Measurements from ENCODE around the gene COA3.
A peak's percentile ranks its signal among the peaks of the same experiment; 100 is the strongest.

Gene COA3

DNA sequence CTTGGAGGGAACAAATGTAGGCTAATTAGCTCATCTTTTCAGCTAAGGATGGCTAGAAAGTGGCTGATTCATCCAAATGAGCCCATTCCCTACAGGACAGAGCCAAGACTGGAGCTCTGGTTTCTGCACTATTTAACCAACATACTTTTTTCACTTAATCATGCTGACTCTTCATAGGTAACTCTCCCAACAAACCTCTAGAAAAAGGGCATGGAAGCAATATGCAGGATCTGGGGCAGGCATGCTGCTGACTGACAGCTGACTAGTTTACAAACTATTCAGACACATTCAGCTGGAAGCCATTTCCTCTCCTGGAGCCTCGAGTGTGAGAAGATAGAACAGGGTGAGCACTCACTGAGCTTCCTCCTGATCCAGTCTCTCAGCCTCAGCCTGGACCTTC lies 19.4 kb upstream of the COA3 start:
- no peak for DNase-seq

DNA sequence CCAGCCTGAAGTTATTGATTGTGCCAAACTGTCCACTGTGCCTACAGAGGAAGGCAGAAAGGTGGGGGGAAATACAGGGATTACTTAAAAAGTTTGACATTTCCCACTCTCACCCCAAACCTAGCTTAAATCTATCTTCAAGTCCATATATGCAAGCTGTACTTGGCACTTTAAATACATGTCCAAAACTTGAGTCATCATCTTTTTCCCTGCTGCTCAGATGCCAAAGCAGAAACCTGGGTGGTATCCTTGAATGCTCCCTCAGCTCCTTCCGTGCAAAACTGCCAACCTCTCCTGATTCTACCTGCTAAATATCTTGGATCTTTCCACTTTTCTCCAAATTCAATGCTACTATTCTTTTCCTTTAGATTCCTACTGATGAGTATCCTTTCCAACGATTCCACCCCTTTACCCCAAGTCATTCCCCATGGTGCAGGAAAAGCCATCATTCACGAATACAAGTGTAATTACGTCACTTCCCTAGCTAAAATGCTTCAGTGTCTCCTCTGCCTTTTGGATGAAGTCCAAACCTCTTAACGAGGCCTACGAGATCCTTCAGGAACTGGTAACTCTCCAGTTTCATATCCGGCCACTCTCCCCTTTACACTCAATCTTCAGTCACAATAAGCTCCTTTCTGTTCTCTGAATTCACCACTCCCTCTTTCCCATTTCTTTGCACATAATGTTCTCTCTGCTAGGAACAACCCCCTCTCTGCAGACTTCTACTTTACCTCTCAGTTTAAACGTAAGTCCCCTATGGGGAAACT lies 16.3 kb upstream of the COA3 start:
- DNase-seq, result no peak

GRCh38 chr17:42809250-42809649 lies 10.7 kb upstream of the COA3 start:
- DNase-seq, result no peak

GRCh38 chr17:42806249-42806648 lies 7.7 kb upstream of the COA3 start:
- DNase-seq, result no peak

GRCh38 chr17:42804918-42805367 lies 6.4 kb upstream of the COA3 start:
- DNase-seq, result no peak

- no peak for DNase-seq
Observed at GRCh38 chr17:42803074-42803883, 4.8 kb upstream of the COA3 start.

GRCh38 chr17:42798011-42798382 lies 507 bp downstream of the COA3 start:
- DNase-seq, result no peak

DNA sequence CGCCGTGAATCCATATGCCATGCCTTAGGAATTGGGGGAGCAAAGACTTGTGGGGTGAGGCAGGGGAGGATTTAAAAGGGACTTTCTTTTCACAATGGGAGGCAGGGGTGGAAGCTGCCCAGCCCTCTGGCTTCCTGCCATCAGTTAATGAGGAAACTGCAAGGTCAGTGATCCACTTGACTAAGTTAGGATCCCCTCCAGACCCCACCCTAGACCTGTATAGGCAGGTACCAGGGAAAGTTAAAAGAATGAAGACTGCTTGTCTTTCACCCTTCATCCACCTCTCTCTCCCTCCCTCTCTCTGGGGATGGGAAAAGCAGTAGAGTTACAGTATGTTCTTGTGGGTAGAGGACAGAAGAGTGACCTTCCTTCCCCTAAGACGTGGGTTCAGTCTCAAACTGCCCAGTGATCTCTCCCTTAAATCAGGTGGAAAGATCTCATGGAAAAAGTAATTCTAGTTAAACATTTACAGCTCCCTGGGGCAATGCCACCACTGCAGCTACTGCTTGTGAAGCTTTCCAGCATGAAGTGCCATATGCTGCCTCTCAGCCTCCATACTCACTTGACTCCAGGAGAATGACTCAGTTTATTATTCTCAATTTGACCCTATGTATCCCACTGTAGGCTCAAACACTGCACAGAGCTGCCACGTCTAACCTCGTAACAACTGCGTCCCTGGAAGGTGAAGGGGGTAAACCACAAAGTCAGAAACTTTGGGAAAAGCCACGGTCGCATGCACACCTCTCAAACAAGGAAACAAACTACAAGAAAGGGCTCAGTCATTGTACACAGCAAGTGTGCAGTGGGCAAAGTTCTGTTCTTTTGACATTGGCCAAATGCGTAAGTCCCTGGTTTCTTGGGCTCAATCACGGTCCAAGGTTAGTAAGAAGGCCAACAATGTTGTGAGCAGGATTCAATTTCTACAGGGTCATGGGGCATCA lies 1.2 kb downstream of the COA3 start:
- DNase-seq, result no peak

DNA sequence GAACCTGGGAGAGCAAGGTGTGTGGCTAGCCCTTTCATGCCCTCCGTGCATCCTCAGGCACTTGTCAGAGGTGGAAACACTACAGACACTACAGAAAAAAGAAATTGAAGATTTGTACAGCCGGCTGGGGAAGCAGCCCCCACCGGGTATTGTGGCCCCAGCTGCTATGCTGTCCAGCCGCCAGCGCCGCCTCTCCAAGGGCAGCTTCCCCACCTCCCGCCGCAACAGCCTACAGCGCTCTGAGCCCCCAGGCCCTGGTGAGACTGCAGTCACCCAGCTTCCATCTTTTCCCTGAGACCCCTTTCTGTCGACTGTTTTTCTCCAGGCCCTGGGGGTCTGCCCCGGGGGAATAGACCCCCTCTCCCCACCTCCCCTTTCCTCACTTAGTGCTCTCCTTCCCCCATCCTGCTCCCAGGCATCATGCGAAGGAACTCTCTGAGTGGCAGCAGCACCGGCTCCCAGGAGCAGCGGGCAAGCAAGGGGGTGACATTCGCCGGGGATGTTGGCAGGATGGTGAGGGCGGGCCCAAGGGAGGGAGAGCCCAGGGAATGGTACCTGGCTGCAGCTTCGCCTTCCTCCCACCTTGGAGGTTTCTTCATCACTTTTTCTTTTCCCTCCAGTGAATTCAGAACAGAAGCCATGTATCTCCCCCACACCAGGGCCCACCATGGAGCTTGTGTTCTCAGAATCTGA lies 2.3 kb downstream of the COA3 start:
- DNase-seq, result no peak

GRCh38 chr17:42795465-42795864 lies 3.0 kb downstream of the COA3 start:
- DNase-seq, result no peak

DNA sequence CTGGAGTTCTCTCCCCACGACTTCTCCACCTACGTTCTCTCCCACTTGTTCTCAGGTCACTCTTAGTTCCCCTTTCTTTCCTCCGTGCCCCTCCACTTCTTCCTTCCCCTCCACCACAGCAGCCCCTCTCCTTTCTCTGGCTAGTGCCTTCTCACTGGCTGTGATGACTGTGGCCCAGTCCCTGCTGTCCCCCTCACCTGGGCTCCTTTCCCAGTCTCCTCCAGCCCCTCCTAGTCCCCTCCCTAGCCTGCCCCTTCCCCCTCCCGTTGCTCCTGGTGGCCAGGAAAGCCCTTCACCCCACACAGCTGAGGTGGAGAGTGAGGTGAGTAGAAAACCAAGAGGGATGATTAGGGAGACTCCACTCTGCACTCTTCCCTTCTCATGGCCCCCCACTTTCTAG lies 3.4 kb downstream of the COA3 start:
- DNase-seq, result no peak

DNA sequence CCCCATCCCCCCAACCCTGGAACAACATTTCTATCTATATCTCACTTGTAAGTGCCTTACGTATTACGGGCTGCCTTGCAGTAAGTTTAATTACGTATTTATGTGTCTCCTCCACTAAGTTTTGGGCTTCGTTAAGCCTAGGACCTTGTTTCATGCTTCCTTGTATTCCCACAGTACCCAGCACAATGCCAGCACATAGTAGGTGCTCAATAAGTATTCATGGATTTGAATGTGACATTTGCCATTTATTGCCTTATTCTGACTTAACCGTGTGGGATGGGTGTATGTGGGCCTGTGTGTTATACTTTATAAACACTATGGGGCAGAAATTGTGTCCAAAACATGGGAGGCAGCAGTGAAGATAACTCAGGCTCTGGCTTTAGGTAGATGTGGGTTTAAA lies 6.0 kb downstream of the COA3 start:
- DNase-seq, result no peak

DNA sequence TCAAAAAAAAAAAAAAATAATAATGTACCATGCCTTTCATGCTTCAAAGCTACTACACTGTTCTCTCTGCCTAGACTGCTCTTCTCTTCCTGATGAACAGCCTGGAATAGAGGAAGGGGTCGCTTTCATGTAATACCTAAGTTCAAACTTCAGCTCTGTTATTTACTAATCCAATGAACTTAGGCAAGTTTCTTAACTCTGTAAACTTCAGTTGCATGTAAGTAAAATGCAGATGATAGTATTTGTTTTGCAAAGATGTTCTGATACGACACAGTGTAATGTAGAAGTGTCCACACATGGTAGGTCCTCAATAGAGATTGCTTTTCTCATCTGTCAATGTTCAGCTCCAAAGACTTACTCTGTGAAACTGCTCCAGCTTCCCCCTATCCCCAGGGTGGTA lies 6.6 kb downstream of the COA3 start:
- no peak for DNase-seq

DNA sequence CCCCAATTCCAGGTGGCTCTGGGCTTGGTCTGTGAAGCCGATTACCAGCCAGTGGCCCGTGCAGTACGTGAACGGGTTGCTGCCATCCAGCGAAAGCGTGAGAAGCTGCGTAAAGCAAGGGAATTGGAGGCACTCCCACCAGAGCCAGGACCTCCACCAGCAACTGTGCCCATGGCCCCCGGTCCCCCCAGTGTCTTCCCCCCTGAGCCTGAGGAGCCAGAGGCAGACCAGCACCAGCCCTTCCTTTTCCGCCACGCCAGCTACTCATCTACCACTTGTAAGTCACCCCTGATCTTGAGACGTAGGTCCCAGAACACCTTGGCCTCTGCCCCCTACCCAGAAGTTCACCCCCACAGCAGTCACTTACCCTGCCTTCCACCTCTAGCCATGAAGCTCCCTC lies 11.2 kb downstream of the COA3 start:
- DNase-seq, result no peak

GRCh38 chr17:42784811-42785592 lies 13.5 kb downstream of the COA3 start:
- DNase-seq, result peak; percentile 22

DNA sequence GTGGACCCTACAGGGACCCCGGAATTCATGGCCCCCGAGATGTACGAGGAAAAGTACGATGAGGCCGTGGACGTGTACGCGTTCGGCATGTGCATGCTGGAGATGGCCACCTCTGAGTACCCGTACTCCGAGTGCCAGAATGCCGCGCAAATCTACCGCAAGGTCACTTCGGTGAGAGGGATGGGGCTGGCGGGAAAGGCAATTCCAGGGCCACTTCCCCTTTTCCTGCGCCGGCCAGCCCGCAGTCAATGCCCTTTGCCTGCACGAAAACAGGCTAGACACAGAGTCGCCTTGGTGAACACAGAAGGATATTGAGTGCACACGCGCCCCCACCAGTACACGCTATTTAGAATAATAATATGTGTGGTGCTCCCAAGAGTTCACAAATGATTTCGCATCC lies 14.1 kb downstream of the COA3 start:
- DNase-seq, result no peak

DNA sequence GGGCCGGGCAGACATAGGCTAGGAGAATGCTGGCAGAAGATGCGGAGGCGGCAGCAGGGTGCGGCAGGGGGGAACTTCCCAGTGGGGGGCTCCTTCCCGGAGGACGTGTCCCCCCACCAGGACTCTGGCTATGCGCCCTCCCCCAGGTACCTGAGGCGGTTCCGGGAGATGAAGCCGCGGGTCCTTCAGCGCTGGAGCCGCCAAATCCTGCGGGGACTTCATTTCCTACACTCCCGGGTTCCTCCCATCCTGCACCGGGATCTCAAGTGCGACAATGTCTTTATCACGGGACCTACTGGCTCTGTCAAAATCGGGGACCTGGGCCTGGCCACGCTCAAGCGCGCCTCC lies 14.7 kb downstream of the COA3 start:
- DNase-seq, result no peak

DNA sequence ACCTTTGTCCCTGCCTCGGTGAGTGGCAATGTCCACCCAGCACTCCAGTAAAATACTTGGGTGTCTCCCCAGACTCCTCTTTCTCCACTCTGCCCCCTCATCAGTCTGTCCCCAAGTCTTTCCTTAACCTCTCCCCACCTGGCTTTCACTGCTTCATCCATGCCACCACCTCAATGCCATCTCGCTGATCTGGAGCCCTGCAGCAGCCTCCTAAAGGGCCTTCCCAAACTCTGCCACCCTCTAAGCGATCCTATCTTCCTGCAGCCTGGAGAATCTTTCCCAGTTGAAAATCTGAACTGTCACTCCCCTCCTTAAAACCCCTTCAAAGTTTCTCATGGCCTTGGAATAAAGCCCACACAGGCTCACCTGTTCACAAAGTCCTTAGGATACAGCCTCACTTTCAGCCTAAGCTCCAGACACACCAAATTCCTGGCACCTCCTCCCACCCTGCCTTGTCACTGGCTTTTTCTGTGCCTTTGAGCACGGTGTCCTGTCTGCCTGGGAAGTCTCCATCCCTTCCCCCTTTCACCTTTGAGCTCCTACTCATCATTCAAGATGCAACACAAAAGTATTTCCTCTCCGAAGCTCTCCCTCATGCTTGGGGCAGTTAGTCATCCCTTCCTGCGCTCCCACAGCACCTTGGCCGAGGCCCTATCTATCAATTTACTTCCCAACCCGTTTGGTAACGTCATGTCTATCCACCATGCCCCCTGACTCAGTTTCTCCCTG lies 15.3 kb downstream of the COA3 start:
- peak; percentile 12 for DNase-seq

- no peak for DNase-seq
Observed at GRCh38 chr17:42782166-42783061, 16.1 kb downstream of the COA3 start.

DNA sequence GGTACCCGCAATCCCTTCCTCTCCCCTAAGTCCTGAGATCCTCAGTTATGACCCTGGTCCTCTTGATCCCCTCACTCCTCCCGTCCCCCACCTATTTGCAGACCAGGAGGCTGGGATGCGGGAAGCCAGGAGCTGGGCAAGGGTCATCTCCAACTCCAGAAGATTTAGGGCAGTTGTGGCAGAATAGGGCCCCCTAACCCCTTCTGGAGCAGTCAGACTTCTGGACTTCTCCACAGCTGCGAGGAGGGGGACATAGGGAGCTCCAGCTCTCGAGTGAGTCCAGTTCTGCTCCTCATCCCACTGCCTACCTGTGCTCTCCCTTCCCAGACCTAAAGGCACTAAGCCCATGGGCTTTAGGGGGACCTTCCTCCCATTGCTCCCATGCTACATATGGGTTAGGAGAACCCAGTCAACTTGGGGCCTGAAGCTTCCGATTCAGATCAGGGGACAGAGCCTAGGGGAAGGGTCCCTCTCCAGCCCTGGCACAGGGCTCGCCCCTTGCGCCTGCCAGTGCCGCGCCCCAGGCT lies 16.8 kb downstream of the COA3 start:
- no peak for DNase-seq

Measured in stimulated activated CD4-positive, alpha-beta T cell treated with anti-CD3 and anti-CD28 coated beads, Interleukin-15, amount 100 ng/mL, for 24 hours (primary cell).